GM18873 (cell line): Measurements from ENCODE around the gene VEGFD.

Experiments used
- ATAC-seq: cut with Tn5 transposase; IDR thresholded peaks from one replicate; pipeline ENCODE4 v1.9.1; 2021; ENCODE audit warnings: mild to moderate bottlenecking, moderate library complexity, moderate number of reproducible peaks; ENCODE audit not compliant: unreplicated experiment, low FRiP score

Gene VEGFD

GRCh38 chrX:15366506-15367352, 17.5 kb downstream of the VEGFD start:
- no peak for ATAC-seq

GRCh38 chrX:15359701-15360100, 24.5 kb downstream of the VEGFD start:
- no peak for ATAC-seq

- no peak for ATAC-seq
Observed at GRCh38 chrX:15358533-15358932, 25.7 kb downstream of the VEGFD start.

- ATAC-seq = no peak
Observed at GRCh38 chrX:15356444-15356843, 27.8 kb downstream of the VEGFD start.

GRCh38 chrX:15350329-15350996, 33.8 kb downstream of the VEGFD start:
- no peak for ATAC-seq

- no peak for ATAC-seq
Observed at GRCh38 chrX:15349046-15349445, 35.2 kb downstream of the VEGFD start.

GRCh38 chrX:15345976-15346375, 38.2 kb downstream of the VEGFD start:
- ATAC-seq = no peak

GRCh38 chrX:15344106-15344505, 40.1 kb downstream of the VEGFD start:
- no peak for ATAC-seq

GRCh38 chrX:15343075-15343476, 41.1 kb downstream of the VEGFD start:
- ATAC-seq = no peak

GRCh38 chrX:15340867-15341266, 43.3 kb downstream of the VEGFD start:
- no peak for ATAC-seq

GRCh38 chrX:15336023-15336413, 48.2 kb downstream of the VEGFD start:
- no peak for ATAC-seq

GRCh38 chrX:15335135-15336022, 48.8 kb downstream of the VEGFD start, which contains the start of gene PIGA:
TSS of gene PIGA (minus strand) at chrX:15335523. CDS start at chrX:15331930, 3,593 bp downstream.
- peak; percentile 97 for ATAC-seq

GRCh38 chrX:15334561-15334960, 49.7 kb downstream of the VEGFD start:
- ATAC-seq = no peak

GRCh38 chrX:15328821-15329220, 55.4 kb downstream of the VEGFD start:
- no peak for ATAC-seq

- ATAC-seq = no peak
Observed at GRCh38 chrX:15328131-15328530, 56.1 kb downstream of the VEGFD start.

- no peak for ATAC-seq
Observed at GRCh38 chrX:15322472-15322871, 61.7 kb downstream of the VEGFD start.

- no peak for ATAC-seq
Observed at GRCh38 chrX:15322072-15322471, 62.1 kb downstream of the VEGFD start.

- ATAC-seq = no peak
Observed at GRCh38 chrX:15321447-15321846, 62.8 kb downstream of the VEGFD start.

GRCh38 chrX:15320297-15320696, 63.9 kb downstream of the VEGFD start:
- ATAC-seq = no peak

- no peak for ATAC-seq
Observed at GRCh38 chrX:15319075-15319474, 65.1 kb downstream of the VEGFD start.

- ATAC-seq = no peak
Observed at GRCh38 chrX:15315509-15315908, 68.7 kb downstream of the VEGFD start, which contains the start of gene ASB11. TSS of gene ASB11 (minus strand) at chrX:15315640. CDS start at chrX:15315605, 35 bp downstream.
